B cell (primary cell): ENCODE results near the gene GPRASP3. TPM values are rescaled to one million over a fixed set of nuclear protein-coding genes. Genes with fewer than 3 reads are reported as not detected.

Experiments
- ATAC-seq: fragments of 200-7000 bp; cut with Tn5 transposase; one replicate; pipeline ENCODE4 v1.10.0; 2021; ENCODE audit warnings: low read depth, mild to moderate bottlenecking, moderate number of reproducible peaks, moderate library complexity
- CTCF ChIA-PET: fragments of 350-600 bp; sonication (Branson Sonifier 250); formaldehyde crosslinking; loops from one replicate; lab custom pipeline; 2021; ENCODE audit warnings: antibody characterized with exemption, inconsistent platforms; lab: Charles Lee
- POLR2A ChIA-PET: fragments of 350-600 bp; sonication (Branson Sonifier 250); formaldehyde crosslinking; loops from one replicate; lab custom pipeline; 2021; ENCODE audit warnings: antibody characterized with exemption; lab: Charles Lee
- DNase-seq: peaks from one replicate; pipeline ENCODE4 v3.0.0; 2013
- H2AFZ ChIP-seq: 2 replicates; pipeline ENCODE4 v1.6.1; 2012; ENCODE audit warnings: mild to moderate bottlenecking, low read depth, low read length; ENCODE audit not compliant: insufficient read depth, poor library complexity, severe bottlenecking
- H3K27ac ChIP-seq, 2 donors: 1 replicate in 1 of 2; 2 replicates in 1 of 2; pipeline ENCODE4 v1.5.1; 2012 to 2013; ENCODE audit warnings: low read length in 2 of 2, mild to moderate bottlenecking in 2 of 2, moderate library complexity in 1 of 2
- H3K27me3 ChIP-seq, 4 experiments: fragments of 200-600 bp in 1 of 4; sonication (generic) in 1 of 4; replicated peaks in 1 of 4; 1 replicate in 2 of 4; 2 replicates in 2 of 4; pipeline versions ENCODE4 v1.6.1 to v1.7.0; 2013 to 2016; ENCODE audit warnings: low read length in 3 of 4, mild to moderate bottlenecking in 2 of 4, mixed read lengths in 1 of 4, moderate library complexity in 1 of 4; ENCODE audit not compliant: insufficient read depth in 4 of 4, control insufficient read depth in 3 of 4; ENCODE audit errors: control extremely low read depth in 1 of 4
- H3K36me3 ChIP-seq, 2 experiments: replicated peaks in 1 of 2; 1 replicate in 1 of 2; 2 replicates in 1 of 2; pipeline versions ENCODE4 v1.6.1 to v1.7.1; 2013; ENCODE audit warnings: low read length in 1 of 2; ENCODE audit not compliant: insufficient read depth in 2 of 2, control insufficient read depth in 1 of 2; ENCODE audit errors: control extremely low read depth in 1 of 2, extremely low read depth in 1 of 2
- H3K4me1 ChIP-seq, 2 donors: fragments of 200-600 bp in 1 of 2; sonication (generic) in 1 of 2; 1 replicate in 1 of 2; 2 replicates in 1 of 2; pipeline versions ENCODE4 v1.5.1 to v1.6.1; 2013 to 2017; ENCODE audit warnings: low read length in 2 of 2; ENCODE audit not compliant: control insufficient read depth in 2 of 2, insufficient read depth in 2 of 2
- H3K4me2 ChIP-seq: replicated peaks from 2 replicates; pipeline ENCODE3; 2012; ENCODE audit warnings: mild to moderate bottlenecking, low read depth, low read length; ENCODE audit not compliant: poor library complexity, severe bottlenecking
- H3K4me3 ChIP-seq, 5 experiments: fragments of 200-600 bp in 1 of 5; sonication (generic) in 1 of 5; 1 replicate in 3 of 5; 2 replicates in 2 of 5; pipeline versions ENCODE4 v1.5.1 to v1.7.0; 2011 to 2016; ENCODE audit warnings: low read length in 4 of 5, mild to moderate bottlenecking in 4 of 5, low read depth in 2 of 5, control low read depth in 1 of 5, moderate library complexity in 1 of 5; ENCODE audit not compliant: insufficient read depth in 1 of 5; ENCODE audit errors: control extremely low read depth in 1 of 5, extremely low read depth in 1 of 5
- H3K79me2 ChIP-seq: fragments of 200-600 bp; sonication (generic); one replicate; pipeline ENCODE4 v1.6.0; 2016; ENCODE audit warnings: low read length; ENCODE audit not compliant: control insufficient read depth, insufficient read depth
- H3K9ac ChIP-seq: fragments of 200-600 bp; sonication (generic); 2 replicates; pipeline ENCODE4 v1.6.1; 2017; ENCODE audit warnings: mild to moderate bottlenecking, low read length, moderate library complexity
- H3K9me3 ChIP-seq, 3 donors: one replicate each; pipeline versions ENCODE4 v1.6.1 to v1.7.1; 2013; ENCODE audit warnings: low read length in 2 of 3; ENCODE audit not compliant: control insufficient read depth in 2 of 3, insufficient read depth in 1 of 3; ENCODE audit errors: control extremely low read depth in 1 of 3
- H4K20me1 ChIP-seq: 2 replicates; pipeline ENCODE4 v1.6.0; 2012; ENCODE audit warnings: mild to moderate bottlenecking, low read length; ENCODE audit not compliant: insufficient read depth, control insufficient read depth, poor library complexity, severe bottlenecking
- H3K27ac Mint-ChIP-seq: one replicate; pipeline ENCODE4 v1.8.0; 2021; ENCODE audit warnings: mixed read lengths
- H3K27me3 Mint-ChIP-seq: one replicate; pipeline ENCODE4 v1.8.0; 2021; ENCODE audit warnings: mixed read lengths
- H3K4me1 Mint-ChIP-seq: one replicate; pipeline ENCODE4 v1.8.0; 2021; ENCODE audit warnings: mixed read lengths
- H3K4me3 Mint-ChIP-seq: one replicate; pipeline ENCODE4 v1.8.0; 2021; ENCODE audit warnings: mixed read lengths
- H3K9me3 Mint-ChIP-seq: one replicate; pipeline ENCODE4 v1.8.0; 2022; ENCODE audit warnings: mixed read lengths; ENCODE audit not compliant: insufficient read depth
- CTCF ChIP-seq: fragments of 200-600 bp; IDR thresholded peaks from one replicate; pipeline ENCODE4 v1.8.0; 2022; ENCODE audit warnings: antibody characterized with exemption, mild to moderate bottlenecking
- EZH2 ChIP-seq: IDR thresholded peaks from 2 replicates; pipeline ENCODE4 v1.6.1; 2012; ENCODE audit warnings: borderline replicate concordance, low read depth, mild to moderate bottlenecking, moderate library complexity, low read length; ENCODE audit not compliant: insufficient read depth, poor library complexity, severe bottlenecking
- WGBS: methylation state at CpG from one replicate; pipeline ENCODE4 v1.1.5; 2013; ENCODE audit warnings: missing lambda C conversion rate; ENCODE audit not compliant: insufficient coverage; 5-methylcytosine and 5-hydroxymethylcytosine counted together
- intact Hi-C: fragments of 100-400 bp; cut with micrococcal nuclease; formaldehyde crosslinking; loops from one replicate; pipeline ENCODE4 v1.10.0; 2022
- polyA plus RNA-seq: library from polyadenylated mRNA; depleted of rRNA; stranded (reverse); fragments of >200 nt; gene quantifications from 2 replicates; pipeline ENCODE4 v1.2.3, GENCODE V29; 2012
- total RNA-seq, 2 donors: library from RNA; stranded (reverse); fragments of 120-200 nt in 1 of 2; gene quantifications; 1 replicate in 1 of 2; 2 replicates in 1 of 2; pipeline versions ENCODE4 v1.2.3 to v1.2.4, GENCODE V29; 2013 to 2022

GPRASP3 gene
- total and polyA plus RNA-seq, 2 donors (not counting 1 experiment from before 2014, with no cell fraction given): 0.28 to 0.89 TPM

GRCh38 chrX:102708900-102709299, 11.6 kb upstream of the GPRASP3 start:
- ATAC-seq: no peak
- Histone ChIP-seq H3K36me3 (no peaks in the 10 kb centered on the region), H2AFZ (no peak overlapping the region), H3K4me1 (peaks cover 0 to 13% of the 10 kb centered on the region in 2 donors), H3K27ac (no peak overlapping the region), H3K9ac (no peak overlapping the region), H3K79me2 (no peaks in the 10 kb centered on the region), H3K9me3 (no peaks in the 10 kb centered on the region), H3K4me3 (no peak overlapping the region), H3K27me3 (peaks cover 0 to 16% (median 3%) of the 10 kb centered on the region in 4 experiments), H4K20me1 (no peaks in the 10 kb centered on the region), H3K4me2 (no peak overlapping the region)
- Mint-ChIP-seq H3K27ac (no peak overlapping the region), H3K4me1 (peaks cover 18% of the 10 kb centered on the region), H3K4me3 (no peak overlapping the region), H3K9me3 (no peaks in the 10 kb centered on the region), H3K27me3 (peaks cover 18% of the 10 kb centered on the region)
- POLR2A ChIA-PET: no interaction called here
- CTCF ChIA-PET: no interaction called here
- WGBS: 50% methylated on average over 2 of the region's 2 CpGs
- no peak for DNase-seq
- intact Hi-C loops: no loop called here
- TF ChIP-seq EZH2 (no peak), CTCF (no peak)

- H2AFZ ChIP-seq: peak overlapping the region; percentile 59
- peaks cover 0 to 13% of the 10 kb centered on the region in 2 donors for H3K4me1 ChIP-seq
- intact Hi-C loops: no loop called here
- no peaks in the 10 kb centered on the region for H3K9me3 ChIP-seq
- no peaks in the 10 kb centered on the region for H3K79me2 ChIP-seq
- H3K9ac ChIP-seq: peak overlapping the region; percentile 53
- Mint-ChIP-seq H3K27ac (no peak overlapping the region), H3K9me3 (no peaks in the 10 kb centered on the region), H3K4me1 (peaks cover 18% of the 10 kb centered on the region), H3K27me3 (peaks cover 16% of the 10 kb centered on the region), H3K4me3 (peak overlapping the region; percentile 85)
- H4K20me1 ChIP-seq: no peaks in the 10 kb centered on the region
- ATAC-seq: no peak
- no peak for DNase-seq
- no peak overlapping the region for H3K4me3 ChIP-seq
- peaks cover 0 to 16% (median 3%) of the 10 kb centered on the region in 4 experiments for H3K27me3 ChIP-seq
- TF ChIP-seq EZH2 (no peak), CTCF (no peak)
- peak overlapping the region; percentile 77 for H3K4me2 ChIP-seq
- ChIA-PET CTCF (no interaction called here), POLR2A (no interaction called here)
- no peak overlapping the region for H3K27ac ChIP-seq
- no peaks in the 10 kb centered on the region for H3K36me3 ChIP-seq
- 0% methylated on average over 1 of the region's 19 CpGs for WGBS
Observed at GRCh38 chrX:102711872-102712215, 8.7 kb upstream of the GPRASP3 start.
